Dendritic cell treated with granulocyte-macrophage colony-stimulating factor and Interleukin-4, amounts not matched to agents 40 ng/mL and 50 ng/mL, for 4 days (primary cell): Measurements from ENCODE around the gene RBP4.
A peak's percentile ranks its signal among the peaks of the same experiment; 100 is the strongest.

Experiments used
- H3K27ac Mint-ChIP-seq: one replicate; pipeline ENCODE4 v1.8.0; 2022; ENCODE audit warnings: mild to moderate bottlenecking, mixed read lengths
- H3K27me3 Mint-ChIP-seq: one replicate; pipeline ENCODE4 v1.8.0; 2022; ENCODE audit warnings: mild to moderate bottlenecking, mixed read lengths
- H3K36me3 Mint-ChIP-seq: one replicate; pipeline ENCODE4 v1.8.0; 2022; ENCODE audit warnings: low read depth, mixed read lengths
- H3K4me1 Mint-ChIP-seq: one replicate; pipeline ENCODE4 v1.8.0; 2022; ENCODE audit warnings: low read depth, mixed read lengths
- H3K4me3 Mint-ChIP-seq: one replicate; pipeline ENCODE4 v1.8.0; 2022; ENCODE audit warnings: mild to moderate bottlenecking, moderate library complexity, mixed read lengths
- H3K9me3 Mint-ChIP-seq: one replicate; pipeline ENCODE4 v1.8.0; 2022; ENCODE audit warnings: mixed read lengths
- intact Hi-C: fragments of 100-400 bp; cut with micrococcal nuclease; formaldehyde crosslinking; loops from one replicate; pipeline ENCODE4 v1.15.0; 2022

Gene RBP4

GRCh38 chr10:93601146-93601773 is at the start of gene RBP4:
Gene RBP4, minus strand, starts transcription at chr10:93601235. Its CDS starts 207 bp downstream, at chr10:93601028.
- intact Hi-C loops = no loop called here
- peaks cover 57% of the 10 kb centered on the region for H3K27me3 Mint-ChIP-seq
- H3K36me3 Mint-ChIP-seq = no peaks in the 10 kb centered on the region
- peak within 1 kb of the TSS; percentile 60 for H3K4me3 Mint-ChIP-seq
- peaks cover 15% of the 10 kb centered on the region for H3K4me1 Mint-ChIP-seq
- no peaks in the 10 kb centered on the region for H3K9me3 Mint-ChIP-seq
- H3K27ac Mint-ChIP-seq = no peak within 1 kb of the TSS

- no peaks in the 10 kb centered on the region for H3K36me3 Mint-ChIP-seq
- H3K9me3 Mint-ChIP-seq = no peaks in the 10 kb centered on the region
- H3K27me3 Mint-ChIP-seq = peaks cover 16% of the 10 kb centered on the region
- H3K4me1 Mint-ChIP-seq = peaks cover 5% of the 10 kb centered on the region
- no peak overlapping the region for H3K4me3 Mint-ChIP-seq
- H3K27ac Mint-ChIP-seq = no peak overlapping the region
- intact Hi-C loops = no loop called here
These were observed 38.8 kb upstream of the RBP4 start for GRCh38 chr10:93639791-93640190.

- Mint-ChIP-seq H3K4me3 (no peak overlapping the region), H3K4me1 (no peaks in the 10 kb centered on the region), H3K27me3 (peaks cover 22% of the 10 kb centered on the region), H3K36me3 (no peaks in the 10 kb centered on the region), H3K27ac (no peak overlapping the region), H3K9me3 (no peaks in the 10 kb centered on the region)
- intact Hi-C loops = no loop called here
These were observed 29.9 kb upstream of the RBP4 start for GRCh38 chr10:93630625-93631557.

- Mint-ChIP-seq H3K9me3 (no peaks in the 10 kb centered on the region), H3K36me3 (no peaks in the 10 kb centered on the region), H3K4me3 (no peak overlapping the region), H3K27ac (no peak overlapping the region), H3K27me3 (peaks cover 17% of the 10 kb centered on the region), H3K4me1 (no peaks in the 10 kb centered on the region)
- intact Hi-C loops = no loop called here
These were observed 28.7 kb upstream of the RBP4 start for GRCh38 chr10:93629647-93630305.

- H3K9me3 Mint-ChIP-seq = no peaks in the 10 kb centered on the region
- H3K4me3 Mint-ChIP-seq = no peak overlapping the region
- no peaks in the 10 kb centered on the region for H3K4me1 Mint-ChIP-seq
- intact Hi-C loops = no loop called here
- H3K27me3 Mint-ChIP-seq = peaks cover 13% of the 10 kb centered on the region
- H3K27ac Mint-ChIP-seq = no peak overlapping the region
- no peaks in the 10 kb centered on the region for H3K36me3 Mint-ChIP-seq
These were observed 27.8 kb upstream of the RBP4 start for GRCh38 chr10:93628858-93629257.

- intact Hi-C loops = no loop called here
- Mint-ChIP-seq H3K4me1 (peaks cover 2% of the 10 kb centered on the region), H3K27ac (no peak overlapping the region), H3K4me3 (no peak overlapping the region), H3K27me3 (peaks cover 9% of the 10 kb centered on the region), H3K9me3 (no peaks in the 10 kb centered on the region), H3K36me3 (no peaks in the 10 kb centered on the region)
These were observed 21.9 kb upstream of the RBP4 start for GRCh38 chr10:93622942-93623341.

- Mint-ChIP-seq H3K27me3 (peaks cover 9% of the 10 kb centered on the region), H3K27ac (no peak overlapping the region), H3K36me3 (no peaks in the 10 kb centered on the region), H3K4me3 (no peak overlapping the region), H3K9me3 (no peaks in the 10 kb centered on the region), H3K4me1 (peaks cover 21% of the 10 kb centered on the region)
- intact Hi-C loops = no loop called here
These were observed 19.9 kb upstream of the RBP4 start for GRCh38 chr10:93620925-93621324.

GRCh38 chr10:93615576-93616235 is 14.7 kb upstream of the RBP4 start:
- Mint-ChIP-seq H3K36me3 (no peaks in the 10 kb centered on the region), H3K27ac (peak overlapping the region; percentile 63), H3K27me3 (peaks cover 2% of the 10 kb centered on the region), H3K4me1 (peaks cover 47% of the 10 kb centered on the region), H3K4me3 (peak overlapping the region; percentile 58), H3K9me3 (no peaks in the 10 kb centered on the region)
- intact Hi-C loops = loop anchor here (10.0 kb wide), 1 partner anchor 51 kb away; the partner anchor contains the start of gene FFAR4

- H3K4me3 Mint-ChIP-seq = no peak overlapping the region
These were observed 13.2 kb upstream of the RBP4 start for GRCh38 chr10:93614101-93614825.

GRCh38 chr10:93613126-93613525 is 12.1 kb upstream of the RBP4 start:
- H3K4me1 Mint-ChIP-seq = peaks cover 59% of the 10 kb centered on the region
- H3K9me3 Mint-ChIP-seq = no peaks in the 10 kb centered on the region
- H3K27ac Mint-ChIP-seq = no peak overlapping the region
- peaks cover under 1% of the 10 kb centered on the region for H3K27me3 Mint-ChIP-seq
- intact Hi-C loops = loop anchor here (10.0 kb wide), 1 partner anchor 48 kb away; the partner anchor contains the start of gene FFAR4
- no peaks in the 10 kb centered on the region for H3K36me3 Mint-ChIP-seq
- H3K4me3 Mint-ChIP-seq = no peak overlapping the region

More at GRCh38 chr10:93614101-93614825, 13.2 kb upstream of the RBP4 start:
- intact Hi-C loops = loop anchor here (10.0 kb wide), 1 partner anchor 49 kb away; the partner anchor contains the start of gene FFAR4
- Mint-ChIP-seq H3K27me3 (no peaks in the 10 kb centered on the region), H3K9me3 (no peaks in the 10 kb centered on the region), H3K36me3 (no peaks in the 10 kb centered on the region), H3K27ac (no peak overlapping the region), H3K4me1 (peaks cover 56% of the 10 kb centered on the region)

- no peaks in the 10 kb centered on the region for H3K36me3 Mint-ChIP-seq
- H3K4me1 Mint-ChIP-seq = peaks cover 52% of the 10 kb centered on the region
- intact Hi-C loops = loop anchor here (10.0 kb wide), 1 partner anchor 48 kb away; the partner anchor contains the start of gene FFAR4
- H3K27me3 Mint-ChIP-seq = peaks cover 3% of the 10 kb centered on the region
- no peaks in the 10 kb centered on the region for H3K9me3 Mint-ChIP-seq
- no peak within 1 kb of the TSS for H3K27ac Mint-ChIP-seq
- no peak within 1 kb of the TSS for H3K4me3 Mint-ChIP-seq
These were observed 11.3 kb upstream of the RBP4 start, which contains the start of gene PDE6C for GRCh38 chr10:93612311-93612710. Gene PDE6C, plus strand, starts transcription at chr10:93612537. Its CDS starts 189 bp downstream, at chr10:93612726.

- Mint-ChIP-seq H3K27me3 (peaks cover 22% of the 10 kb centered on the region), H3K4me3 (no peak overlapping the region), H3K9me3 (no peaks in the 10 kb centered on the region), H3K4me1 (peaks cover 22% of the 10 kb centered on the region), H3K36me3 (no peaks in the 10 kb centered on the region), H3K27ac (no peak overlapping the region)
- intact Hi-C loops = no loop called here
These were observed 7.4 kb upstream of the RBP4 start for GRCh38 chr10:93608421-93608820.

GRCh38 chr10:93604146-93604545 is 3.1 kb upstream of the RBP4 start:
- no peak overlapping the region for H3K27ac Mint-ChIP-seq
- H3K36me3 Mint-ChIP-seq = no peaks in the 10 kb centered on the region
- H3K4me3 Mint-ChIP-seq = no peak overlapping the region
- H3K4me1 Mint-ChIP-seq = peaks cover 17% of the 10 kb centered on the region
- peaks cover 60% of the 10 kb centered on the region for H3K27me3 Mint-ChIP-seq
- intact Hi-C loops = no loop called here
- no peaks in the 10 kb centered on the region for H3K9me3 Mint-ChIP-seq
